Activated T-helper 1 cell treated with anti-CD3 and anti-CD28 coated beads, Interleukin-12 subunit alpha, Interleukin-12 subunit beta, Interleukin-2, Interleukin-4 antibody, amounts not matched to agents 30 ng/mL and 10 ng/mL and 1 ng/mL, durations not matched to agents 14 hours and 24 hours and 36 hours (primary cell): Measurements from ENCODE around the gene PLCG2. TPM values are rescaled to one million over a fixed set of nuclear protein-coding genes. Genes with fewer than 3 reads are reported as not detected.
"Not testable (repeated sequence)": the region's sequence is repeated elsewhere in the genome, so short reads cannot be mapped to it uniquely, and the experiment has no call there.

Experiments used
- DNase-seq: peaks from one replicate; pipeline ENCODE4 v3.0.0; 2021; ENCODE audit warnings: low spot score
- H3K27ac Mint-ChIP-seq: one replicate; pipeline ENCODE4 v1.8.0; 2021; ENCODE audit warnings: mild to moderate bottlenecking, mixed read lengths
- H3K27me3 Mint-ChIP-seq: one replicate; pipeline ENCODE4 v1.8.0; 2022; ENCODE audit warnings: mild to moderate bottlenecking, moderate library complexity, mixed read lengths; ENCODE audit not compliant: insufficient read depth
- H3K36me3 Mint-ChIP-seq: one replicate; pipeline ENCODE4 v1.8.0; 2021; ENCODE audit warnings: low read depth, mixed read lengths
- H3K4me1 Mint-ChIP-seq: one replicate; pipeline ENCODE4 v1.8.0; 2021; ENCODE audit warnings: low read depth, mixed read lengths
- H3K4me3 Mint-ChIP-seq: one replicate; pipeline ENCODE4 v1.8.0; 2021; ENCODE audit warnings: mild to moderate bottlenecking, moderate library complexity, mixed read lengths
- H3K9me3 Mint-ChIP-seq: one replicate; pipeline ENCODE4 v1.8.0; 2021; ENCODE audit warnings: mixed read lengths
- intact Hi-C: fragments of 100-400 bp; cut with micrococcal nuclease; formaldehyde crosslinking; loops from one replicate; pipeline ENCODE4 v1.15.1; 2024
- total RNA-seq: library from RNA; stranded (reverse); gene quantifications from 2 replicates; pipeline ENCODE4 v1.2.3, GENCODE V29; 2022

Gene PLCG2
- total RNA-seq, 1 donor from 2014 or later: 13.7 TPM

- peaks cover 33% of the 10 kb centered on the region for H3K4me1 Mint-ChIP-seq
- no peak for DNase-seq
- H3K9me3 Mint-ChIP-seq: no peaks in the 10 kb centered on the region
- peak overlapping the region; percentile 45 for H3K4me3 Mint-ChIP-seq
- H3K36me3 Mint-ChIP-seq: no peaks in the 10 kb centered on the region
- no peaks in the 10 kb centered on the region for H3K27me3 Mint-ChIP-seq
- peak overlapping the region; percentile 85 for H3K27ac Mint-ChIP-seq
- intact Hi-C loops: loop anchor here (2.0 to 10.0 kb wide), 6 partner anchors 20 to 1388 kb away; partner anchors contain the start of gene PLCG2
These were observed 20.0 kb downstream of the PLCG2 start for GRCh38 chr16:81799138-81799504.

GRCh38 chr16:81801724-81802123, 22.6 kb downstream of the PLCG2 start:
- H3K27ac Mint-ChIP-seq, DNase-seq, H3K36me3 Mint-ChIP-seq, H3K27me3 Mint-ChIP-seq, H3K9me3 Mint-ChIP-seq, intact Hi-C loops, H3K4me3 Mint-ChIP-seq: not testable (repeated sequence)
- H3K4me1 Mint-ChIP-seq: peaks cover 28% of the 10 kb centered on the region

GRCh38 chr16:81803332-81803731, 24.2 kb downstream of the PLCG2 start:
- no peak for DNase-seq
- H3K36me3 Mint-ChIP-seq: no peaks in the 10 kb centered on the region
- no peak overlapping the region for H3K4me3 Mint-ChIP-seq
- intact Hi-C loops: no loop called here
- no peaks in the 10 kb centered on the region for H3K9me3 Mint-ChIP-seq
- H3K27ac Mint-ChIP-seq: no peak overlapping the region
- no peaks in the 10 kb centered on the region for H3K27me3 Mint-ChIP-seq
- peaks cover 26% of the 10 kb centered on the region for H3K4me1 Mint-ChIP-seq

- H3K4me1 Mint-ChIP-seq: peaks cover 25% of the 10 kb centered on the region
- intact Hi-C loops: no loop called here
- H3K36me3 Mint-ChIP-seq: no peaks in the 10 kb centered on the region
- no peaks in the 10 kb centered on the region for H3K27me3 Mint-ChIP-seq
- no peaks in the 10 kb centered on the region for H3K9me3 Mint-ChIP-seq
- DNase-seq: no peak
- no peak overlapping the region for H3K4me3 Mint-ChIP-seq
- H3K27ac Mint-ChIP-seq: no peak overlapping the region
These were observed 25.1 kb downstream of the PLCG2 start for GRCh38 chr16:81804134-81804610.

- Mint-ChIP-seq H3K4me3 (no peak overlapping the region), H3K27ac (no peak overlapping the region), H3K9me3 (no peaks in the 10 kb centered on the region), H3K4me1 (peaks cover 46% of the 10 kb centered on the region), H3K36me3 (no peaks in the 10 kb centered on the region), H3K27me3 (no peaks in the 10 kb centered on the region)
- intact Hi-C loops: no loop called here
- DNase-seq: no peak
These were observed 27.6 kb downstream of the PLCG2 start for GRCh38 chr16:81806696-81807095.

DNA sequence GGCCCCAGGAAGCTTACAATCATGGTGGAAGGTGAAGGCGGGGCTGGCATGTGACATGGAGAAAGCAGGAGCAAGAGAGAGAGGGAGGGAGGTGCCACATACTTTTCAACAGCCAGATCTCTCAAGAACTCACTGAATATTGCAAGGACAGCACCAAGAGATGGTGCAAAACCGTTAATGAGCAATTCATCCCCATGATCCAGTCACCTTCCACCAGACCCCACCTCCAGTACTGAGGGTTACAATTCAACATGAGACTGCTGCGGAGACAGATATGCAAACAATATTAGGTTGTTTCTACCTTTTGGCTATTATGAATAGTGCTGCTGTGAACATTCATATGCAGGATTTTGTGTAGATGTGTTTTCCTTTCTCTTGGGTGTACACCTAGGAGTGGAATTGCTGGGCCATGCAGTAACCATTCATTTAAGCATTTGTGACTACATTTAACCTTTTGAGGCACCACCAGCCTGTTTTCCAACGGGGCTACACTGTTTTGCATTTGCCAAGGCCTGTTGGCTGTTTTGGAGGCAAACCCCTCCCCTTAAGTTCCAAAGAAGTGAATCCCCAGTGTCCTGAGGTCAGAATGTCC, 28.8 kb downstream of the PLCG2 start:
- H3K27ac Mint-ChIP-seq: no peak overlapping the region
- DNase-seq: no peak
- intact Hi-C loops: no loop called here
- no peak overlapping the region for H3K4me3 Mint-ChIP-seq
- no peaks in the 10 kb centered on the region for H3K9me3 Mint-ChIP-seq
- no peaks in the 10 kb centered on the region for H3K36me3 Mint-ChIP-seq
- H3K27me3 Mint-ChIP-seq: no peaks in the 10 kb centered on the region
- peaks cover 46% of the 10 kb centered on the region for H3K4me1 Mint-ChIP-seq

GRCh38 chr16:81808933-81809480, 29.9 kb downstream of the PLCG2 start:
- Mint-ChIP-seq H3K36me3 (no peaks in the 10 kb centered on the region), H3K9me3 (no peaks in the 10 kb centered on the region), H3K27me3 (no peaks in the 10 kb centered on the region), H3K27ac (peak overlapping the region; percentile 46), H3K4me3 (no peak overlapping the region), H3K4me1 (peaks cover 44% of the 10 kb centered on the region)
- intact Hi-C loops: loop anchor here (1.0 kb wide), 1 partner anchor 11 kb away; no protein-coding TSS in a partner anchor
- DNase-seq: peak; percentile 29

DNA sequence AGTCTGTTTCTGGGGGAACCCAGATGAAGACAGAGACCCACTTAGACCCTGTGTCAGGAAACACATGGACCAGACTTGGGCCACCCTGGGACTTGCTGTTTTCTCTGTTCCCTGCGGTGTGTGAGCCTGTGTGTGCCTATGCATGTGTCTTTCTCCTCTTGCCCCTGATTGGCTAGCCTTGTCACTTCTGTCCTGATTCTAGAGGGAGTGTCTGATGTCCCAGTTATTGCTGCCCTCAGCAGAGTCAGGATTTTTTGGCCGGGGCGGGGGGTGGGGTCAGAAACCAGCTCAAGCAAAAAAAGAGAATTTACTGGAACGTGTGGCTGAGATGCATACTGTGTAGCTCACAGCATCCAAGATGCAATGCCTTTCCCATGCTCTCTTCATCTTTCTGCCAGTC, 30.5 kb downstream of the PLCG2 start:
- Mint-ChIP-seq H3K27ac (no peak overlapping the region), H3K27me3 (no peaks in the 10 kb centered on the region), H3K4me1 (peaks cover 41% of the 10 kb centered on the region), H3K9me3 (no peaks in the 10 kb centered on the region), H3K4me3 (no peak overlapping the region), H3K36me3 (no peaks in the 10 kb centered on the region)
- no peak for DNase-seq
- intact Hi-C loops: loop anchor here (1.0 kb wide), 1 partner anchor 11 kb away; no protein-coding TSS in a partner anchor

GRCh38 chr16:81810361-81810760, 31.3 kb downstream of the PLCG2 start:
- Mint-ChIP-seq H3K4me1 (peaks cover 41% of the 10 kb centered on the region), H3K4me3 (no peak overlapping the region), H3K36me3 (no peaks in the 10 kb centered on the region), H3K27ac (peak overlapping the region; percentile 24), H3K9me3 (no peaks in the 10 kb centered on the region), H3K27me3 (no peaks in the 10 kb centered on the region)
- intact Hi-C loops: no loop called here
- no peak for DNase-seq

GRCh38 chr16:81810894-81811538, 31.9 kb downstream of the PLCG2 start:
- Mint-ChIP-seq H3K4me3 (no peak overlapping the region), H3K27me3 (no peaks in the 10 kb centered on the region), H3K9me3 (no peaks in the 10 kb centered on the region), H3K36me3 (no peaks in the 10 kb centered on the region), H3K27ac (peak overlapping the region; percentile 49), H3K4me1 (peaks cover 41% of the 10 kb centered on the region)
- DNase-seq: no peak
- intact Hi-C loops: no loop called here

DNA sequence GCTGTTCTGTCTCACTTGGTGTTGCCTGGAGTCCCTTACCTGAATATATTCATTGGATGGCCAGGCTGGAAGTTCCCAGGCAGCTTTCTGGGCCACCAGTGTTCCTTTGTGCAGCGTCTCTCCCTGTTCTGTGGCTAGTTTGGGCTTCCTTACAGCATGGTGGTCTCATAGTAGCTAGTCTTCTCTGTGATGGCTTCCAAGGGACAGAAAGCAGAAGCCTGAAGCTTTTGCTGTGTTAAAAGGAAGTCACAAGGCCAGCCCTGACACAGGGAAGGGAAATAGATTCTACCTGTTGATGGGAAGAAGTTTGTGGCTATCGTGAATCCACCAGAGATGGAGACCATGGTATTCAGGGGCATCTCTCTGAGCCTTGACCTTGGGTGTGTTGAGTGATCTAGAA, 34.6 kb downstream of the PLCG2 start:
- Mint-ChIP-seq H3K4me3 (no peak overlapping the region), H3K9me3 (no peaks in the 10 kb centered on the region), H3K27me3 (no peaks in the 10 kb centered on the region), H3K36me3 (no peaks in the 10 kb centered on the region), H3K27ac (no peak overlapping the region), H3K4me1 (peaks cover 35% of the 10 kb centered on the region)
- intact Hi-C loops: no loop called here
- no peak for DNase-seq

DNA sequence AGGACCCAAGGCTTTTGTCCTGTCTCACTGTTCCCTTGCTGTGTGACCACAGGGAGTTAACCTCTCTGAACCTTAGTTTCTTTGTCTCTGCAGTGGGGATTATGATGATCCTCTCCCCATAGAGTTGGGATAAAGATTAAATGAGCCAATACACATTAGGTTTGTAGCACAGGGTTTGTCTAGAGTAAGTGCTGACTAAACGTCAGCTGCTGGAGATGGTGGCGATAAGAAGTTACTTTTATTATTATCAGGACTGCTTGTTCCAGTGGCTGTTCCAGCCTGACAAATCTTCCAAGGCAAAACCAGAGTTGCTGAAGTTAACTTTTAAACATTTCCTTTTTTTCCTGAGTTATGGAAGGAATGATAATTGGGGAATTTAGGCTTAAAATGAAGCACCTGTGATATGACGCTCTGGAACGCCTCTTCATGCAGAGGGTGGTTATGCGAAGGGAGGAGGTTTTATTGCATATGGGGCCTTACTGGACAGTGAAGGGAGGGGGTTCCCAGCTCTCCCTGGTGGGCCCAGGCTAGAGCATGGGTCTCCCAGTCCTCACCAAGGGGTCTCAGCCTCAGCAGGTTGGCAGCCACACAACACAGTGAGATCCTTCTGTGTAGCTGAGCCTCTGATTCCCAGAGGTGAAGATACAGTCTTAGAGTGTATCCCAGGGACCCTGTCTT, 35.8 kb downstream of the PLCG2 start:
- H3K9me3 Mint-ChIP-seq: no peaks in the 10 kb centered on the region
- no peak for DNase-seq
- intact Hi-C loops: no loop called here
- H3K4me3 Mint-ChIP-seq: no peak overlapping the region
- no peaks in the 10 kb centered on the region for H3K36me3 Mint-ChIP-seq
- no peak overlapping the region for H3K27ac Mint-ChIP-seq
- no peaks in the 10 kb centered on the region for H3K27me3 Mint-ChIP-seq
- H3K4me1 Mint-ChIP-seq: peaks cover 27% of the 10 kb centered on the region

GRCh38 chr16:81815429-81815766, 36.3 kb downstream of the PLCG2 start:
- peaks cover 22% of the 10 kb centered on the region for H3K4me1 Mint-ChIP-seq
- intact Hi-C loops: no loop called here
- H3K36me3 Mint-ChIP-seq: no peaks in the 10 kb centered on the region
- H3K9me3 Mint-ChIP-seq: no peaks in the 10 kb centered on the region
- no peak overlapping the region for H3K4me3 Mint-ChIP-seq
- no peak overlapping the region for H3K27ac Mint-ChIP-seq
- no peak for DNase-seq
- no peaks in the 10 kb centered on the region for H3K27me3 Mint-ChIP-seq
